GM12864 (cell line): ENCODE data around the gene MEF2C.
A peak's percentile ranks its signal among the peaks of the same experiment; 100 is the strongest.

ENCODE experiments used
- DNase-seq: peaks from one replicate; pipeline ENCODE4 v3.0.0-alpha.2; 2011; ENCODE audit warnings: low read depth
- H3K4me3 ChIP-seq: 2 replicates; pipeline ENCODE4 v1.5.1; 2011; ENCODE audit warnings: mild to moderate bottlenecking, low read depth, low read length, control low read depth
- TF ChIP-seq, protein P1 (sequence below): IDR thresholded peaks from 2 replicates; pipeline ENCODE4 v1.5.1; 2011; ENCODE audit warnings: low read depth, mild to moderate bottlenecking, moderate library complexity, low read length, control low read depth, inconsistent platforms; ENCODE audit errors: missing control alignments

MEF2C gene

DNA sequence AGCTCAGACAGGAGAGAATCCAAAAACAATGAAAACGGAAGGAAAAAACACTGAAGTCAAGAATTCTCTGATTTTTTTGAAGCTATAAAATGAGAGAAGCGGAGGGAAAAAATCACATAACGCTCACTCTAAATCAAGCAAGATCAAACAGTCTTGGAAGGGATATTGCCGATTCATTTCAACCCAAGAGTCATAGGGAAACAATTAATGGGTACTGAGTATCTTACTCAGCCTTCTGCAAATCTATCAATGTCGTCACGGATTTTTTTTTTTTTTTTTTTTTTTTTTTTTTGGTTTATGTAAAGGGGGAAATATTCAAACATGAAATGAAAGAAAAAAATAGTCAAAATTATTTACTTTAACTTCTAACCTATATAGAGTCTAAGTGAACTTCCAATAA is 9.5 kb downstream of the MEF2C start:
- DNase-seq = no peak
- peak overlapping the region; percentile 49 for H3K4me3 ChIP-seq
- TF ChIP-seq, protein P1, sequence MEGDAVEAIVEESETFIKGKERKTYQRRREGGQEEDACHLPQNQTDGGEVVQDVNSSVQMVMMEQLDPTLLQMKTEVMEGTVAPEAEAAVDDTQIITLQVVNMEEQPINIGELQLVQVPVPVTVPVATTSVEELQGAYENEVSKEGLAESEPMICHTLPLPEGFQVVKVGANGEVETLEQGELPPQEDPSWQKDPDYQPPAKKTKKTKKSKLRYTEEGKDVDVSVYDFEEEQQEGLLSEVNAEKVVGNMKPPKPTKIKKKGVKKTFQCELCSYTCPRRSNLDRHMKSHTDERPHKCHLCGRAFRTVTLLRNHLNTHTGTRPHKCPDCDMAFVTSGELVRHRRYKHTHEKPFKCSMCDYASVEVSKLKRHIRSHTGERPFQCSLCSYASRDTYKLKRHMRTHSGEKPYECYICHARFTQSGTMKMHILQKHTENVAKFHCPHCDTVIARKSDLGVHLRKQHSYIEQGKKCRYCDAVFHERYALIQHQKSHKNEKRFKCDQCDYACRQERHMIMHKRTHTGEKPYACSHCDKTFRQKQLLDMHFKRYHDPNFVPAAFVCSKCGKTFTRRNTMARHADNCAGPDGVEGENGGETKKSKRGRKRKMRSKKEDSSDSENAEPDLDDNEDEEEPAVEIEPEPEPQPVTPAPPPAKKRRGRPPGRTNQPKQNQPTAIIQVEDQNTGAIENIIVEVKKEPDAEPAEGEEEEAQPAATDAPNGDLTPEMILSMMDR = no peak

DNA sequence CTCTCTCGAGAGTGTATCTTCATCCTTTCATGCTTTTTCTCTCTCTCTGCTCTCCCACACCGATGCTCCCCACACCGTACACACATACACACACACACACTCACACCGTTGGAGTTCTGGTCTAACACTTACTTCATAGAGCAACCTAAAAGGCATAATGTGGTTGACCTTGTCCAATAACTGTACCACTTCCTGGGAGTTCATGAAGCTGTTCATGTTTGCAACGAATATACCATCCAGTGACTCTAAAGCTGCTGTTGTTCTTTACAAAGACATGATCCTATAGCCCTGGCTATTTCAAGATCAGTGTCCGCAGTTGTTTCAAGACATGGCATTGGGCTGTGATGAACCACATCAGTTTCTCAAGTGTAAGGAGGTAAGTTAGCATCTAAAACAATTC is 10.0 kb downstream of the MEF2C start:
- TF ChIP-seq, protein P1 = no peak
- no peak for DNase-seq

DNA sequence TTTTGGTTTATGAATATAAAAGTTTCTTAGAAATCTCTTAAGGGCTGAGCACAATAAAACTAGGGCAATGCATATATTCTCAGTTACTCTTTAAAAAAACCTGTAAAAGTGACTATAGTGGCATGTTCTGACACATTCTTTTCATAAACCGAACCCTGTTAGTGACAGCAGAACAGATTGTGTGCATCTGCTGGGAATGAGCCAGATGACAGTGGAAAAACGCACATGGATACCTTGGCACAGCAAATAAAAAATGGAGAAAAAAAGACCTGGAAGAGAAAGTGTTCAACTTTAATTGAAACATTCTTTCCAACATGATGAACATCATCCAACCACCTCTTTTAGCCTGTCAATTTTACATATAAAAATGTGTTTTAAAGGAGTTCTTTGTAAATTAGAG is 12.7 kb downstream of the MEF2C start:
- no peak for DNase-seq
- H3K4me3 ChIP-seq = no peak overlapping the region
- TF ChIP-seq, protein P1 = no peak

More for the DNA sequence above, 10.0 kb downstream of the MEF2C start:
- peak overlapping the region; percentile 49 for H3K4me3 ChIP-seq

DNA sequence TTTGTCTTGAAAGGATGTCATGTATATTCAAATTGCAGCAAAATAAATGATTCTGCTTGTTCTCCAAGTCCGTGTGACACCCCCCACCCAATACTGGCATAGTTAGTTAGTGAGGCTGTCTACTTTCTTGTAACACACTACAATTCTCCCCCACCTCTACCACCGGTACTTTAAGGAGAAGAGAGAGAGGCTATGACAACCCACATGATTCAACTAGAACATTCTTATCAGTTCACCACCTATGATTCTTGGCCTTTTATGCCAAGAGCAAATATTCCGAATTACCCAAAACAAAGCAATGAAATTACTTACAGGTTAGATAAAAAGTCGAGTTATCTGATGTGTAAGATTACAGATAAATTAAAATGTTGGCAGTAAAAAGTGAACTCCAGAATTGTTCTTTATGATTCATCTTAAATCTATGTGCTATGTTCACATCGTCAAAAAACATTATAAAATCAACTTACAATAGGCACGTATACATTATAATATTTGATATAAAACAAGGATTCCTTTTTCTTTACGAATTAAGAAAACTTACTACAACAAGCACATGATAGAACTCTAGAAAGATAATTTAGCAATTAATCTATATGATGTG is 14.4 kb downstream of the MEF2C start:
- TF ChIP-seq, protein P1 = no peak
- no peak for DNase-seq
- no peak overlapping the region for H3K4me3 ChIP-seq

DNA sequence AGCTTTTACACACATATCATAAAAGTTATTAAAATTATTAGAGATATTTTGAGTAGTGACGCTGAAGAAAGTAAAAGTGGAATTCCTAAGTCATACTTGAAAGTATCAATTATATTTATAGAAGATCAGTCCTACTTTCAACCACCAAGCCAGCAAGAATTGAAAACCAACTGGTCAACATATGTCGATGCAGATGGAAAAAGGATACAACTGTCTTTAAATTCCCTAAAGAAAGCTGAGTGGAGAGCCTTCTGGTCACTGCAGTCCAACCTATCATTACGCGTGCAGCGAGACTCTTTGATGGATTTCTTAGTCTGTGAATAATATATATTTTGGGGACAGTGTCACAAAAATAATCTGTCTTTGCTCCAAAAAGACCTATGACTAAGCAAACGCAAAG is 15.3 kb downstream of the MEF2C start:
- TF ChIP-seq, protein P1 = no peak
- no peak for DNase-seq
- H3K4me3 ChIP-seq = no peak overlapping the region

DNA sequence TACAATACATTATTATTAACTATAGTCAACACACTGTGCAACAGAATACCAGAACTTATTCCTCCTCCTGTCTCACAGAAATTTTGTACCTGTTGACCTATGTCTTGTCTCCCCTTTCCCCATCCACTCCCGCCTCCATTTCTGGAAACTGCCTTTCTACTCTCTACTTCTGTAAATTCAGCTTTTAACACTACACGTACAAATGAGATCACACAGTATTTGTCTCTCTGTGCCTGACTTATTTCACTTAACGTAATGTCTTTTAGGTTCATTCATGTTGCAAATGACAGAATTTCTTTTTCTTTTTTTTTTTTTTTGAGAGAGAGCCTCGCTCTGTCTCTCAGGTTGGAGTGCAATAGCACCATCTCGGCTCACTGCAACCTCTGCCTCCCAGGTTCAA is 19.5 kb downstream of the MEF2C start:
- H3K4me3 ChIP-seq = no peak overlapping the region
- no peak for DNase-seq
- TF ChIP-seq, protein P1 = no peak

DNA sequence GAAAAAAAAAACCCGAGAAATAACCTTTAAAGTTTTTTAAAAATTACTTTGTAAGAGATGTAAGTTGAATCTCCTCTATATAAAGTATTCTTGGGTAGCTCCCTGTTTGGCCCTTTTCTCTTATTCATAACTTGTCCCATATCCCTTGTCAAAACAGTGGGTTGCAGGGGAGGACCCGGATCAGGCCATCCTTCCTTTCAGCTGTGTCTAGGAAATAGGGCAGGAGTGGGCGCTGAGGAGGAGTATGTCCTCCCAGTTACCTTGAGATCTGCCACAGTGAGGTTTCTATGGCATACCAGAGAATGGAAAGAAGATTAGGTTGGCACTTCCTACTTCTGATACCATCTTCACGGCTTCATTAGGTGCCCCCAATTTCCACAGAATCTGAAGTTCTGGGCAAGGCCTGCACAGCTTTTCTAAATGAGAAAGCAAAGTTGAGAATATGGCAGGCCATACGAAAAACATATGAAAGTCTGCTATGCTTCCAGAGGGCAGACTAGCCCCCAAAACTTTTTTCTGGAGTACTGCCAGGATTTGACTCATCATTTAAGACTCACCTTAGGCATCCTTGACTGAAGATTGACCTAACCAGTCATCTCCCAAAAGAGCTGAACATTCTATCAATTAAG is 20.3 kb downstream of the MEF2C start:
- H3K4me3 ChIP-seq = no peak overlapping the region
- TF ChIP-seq, protein P1 = no peak
- DNase-seq = no peak
